Measurements from ENCODE around the gene LANCL3.

DNA sequence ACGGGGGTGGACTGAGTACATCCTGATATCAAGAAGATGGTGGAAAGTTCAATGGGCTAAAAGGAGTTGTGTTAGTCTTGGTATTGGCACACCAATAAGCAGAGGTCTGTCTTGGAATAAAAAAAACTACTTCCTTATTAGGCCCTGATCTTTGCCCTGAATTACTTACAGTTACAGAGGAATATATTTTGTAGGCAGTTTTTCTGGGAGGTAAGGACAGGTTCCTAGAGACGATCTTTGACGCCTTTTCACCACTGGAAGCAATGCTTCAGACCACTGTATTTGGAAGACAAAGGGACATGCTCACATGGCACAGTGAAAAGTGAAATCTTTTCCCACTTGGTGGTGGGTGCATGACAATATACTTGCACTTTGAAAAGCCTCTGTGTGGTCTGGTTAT, 113.5 kb downstream of the LANCL3 start:
- TF ChIP-seq CTCF (IDR thresholded peaks at IDR 0.05 in 4 of 5, conservative IDR thresholded peaks at IDR 0.05 in 1 of 5) (no peak), POLR2A (IDR thresholded peaks at IDR 0.05) (no peak)
